Gastrocnemius medialis (tissue), 4 donors: ENCODE measurements around the gene UPK1A.

Experiments used
- POLR2A ChIP-seq, 2 donors: fragments of 450-650 bp; IDR thresholded peaks; one replicate each; pipeline ENCODE4 v1.6.1; 2017; ENCODE audit warnings: antibody characterized with exemption in 2 of 2, mild to moderate bottlenecking in 2 of 2, moderate library complexity in 2 of 2
- TF ChIP-seq, protein P1 (sequence below), 5 experiments: fragments of 450-650 bp in 3 of 5; fragments of 200-600 bp in 2 of 5; sonication (generic) in 2 of 5; IDR thresholded peaks in 4 of 5; conservative IDR thresholded peaks in 1 of 5; 1 replicate in 4 of 5; 2 replicates in 1 of 5; pipeline ENCODE4 v1.5.1; 2016 to 2019; ENCODE audit warnings: antibody characterized with exemption in 5 of 5, mild to moderate bottlenecking in 3 of 5, moderate library complexity in 3 of 5

DNA sequence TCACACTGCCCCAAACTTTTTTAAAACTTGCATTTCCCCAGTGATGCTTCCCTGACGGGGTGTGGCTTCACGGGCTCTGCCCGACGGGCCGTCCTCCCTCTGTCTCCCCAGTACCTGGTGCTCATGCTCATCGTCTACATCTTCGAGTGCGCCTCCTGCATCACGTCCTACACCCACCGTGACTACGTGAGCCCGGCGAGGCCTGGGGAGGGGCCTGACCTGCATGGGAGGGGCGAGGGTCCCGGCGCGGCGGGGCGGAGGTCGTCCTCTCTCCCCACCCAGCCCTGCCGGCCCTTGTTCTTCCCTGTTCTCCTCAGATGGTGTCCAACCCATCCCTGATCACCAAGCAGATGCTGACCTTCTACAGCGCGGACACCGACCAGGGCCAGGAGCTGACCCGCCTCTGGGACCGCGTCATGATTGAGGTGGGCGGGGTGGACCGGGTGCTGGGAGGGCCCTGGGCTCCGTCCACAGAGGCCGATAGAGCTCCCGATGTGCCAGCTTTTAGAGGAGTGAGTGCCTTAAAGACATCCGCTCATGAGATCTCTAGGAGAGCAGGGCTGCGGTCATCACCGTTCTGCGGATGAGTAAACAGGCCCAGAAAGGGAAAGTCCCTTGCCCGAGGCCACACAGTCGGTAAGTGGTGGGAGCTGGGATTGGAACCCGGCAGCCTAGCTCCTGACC, 6.9 kb downstream of the UPK1A start:
- TF ChIP-seq, protein P1, sequence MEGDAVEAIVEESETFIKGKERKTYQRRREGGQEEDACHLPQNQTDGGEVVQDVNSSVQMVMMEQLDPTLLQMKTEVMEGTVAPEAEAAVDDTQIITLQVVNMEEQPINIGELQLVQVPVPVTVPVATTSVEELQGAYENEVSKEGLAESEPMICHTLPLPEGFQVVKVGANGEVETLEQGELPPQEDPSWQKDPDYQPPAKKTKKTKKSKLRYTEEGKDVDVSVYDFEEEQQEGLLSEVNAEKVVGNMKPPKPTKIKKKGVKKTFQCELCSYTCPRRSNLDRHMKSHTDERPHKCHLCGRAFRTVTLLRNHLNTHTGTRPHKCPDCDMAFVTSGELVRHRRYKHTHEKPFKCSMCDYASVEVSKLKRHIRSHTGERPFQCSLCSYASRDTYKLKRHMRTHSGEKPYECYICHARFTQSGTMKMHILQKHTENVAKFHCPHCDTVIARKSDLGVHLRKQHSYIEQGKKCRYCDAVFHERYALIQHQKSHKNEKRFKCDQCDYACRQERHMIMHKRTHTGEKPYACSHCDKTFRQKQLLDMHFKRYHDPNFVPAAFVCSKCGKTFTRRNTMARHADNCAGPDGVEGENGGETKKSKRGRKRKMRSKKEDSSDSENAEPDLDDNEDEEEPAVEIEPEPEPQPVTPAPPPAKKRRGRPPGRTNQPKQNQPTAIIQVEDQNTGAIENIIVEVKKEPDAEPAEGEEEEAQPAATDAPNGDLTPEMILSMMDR (IDR thresholded peaks at IDR 0.05 in 4 of 5, conservative IDR thresholded peaks at IDR 0.05 in 1 of 5): no peak
- TF ChIP-seq POLR2A (IDR thresholded peaks at IDR 0.05): no peak
